MM.1S (cell line): ENCODE data around the gene B4GALT5.

Experiments used
- EZH2 ChIP-seq: fragments of 300-600 bp; sonication (generic); optimal IDR thresholded peaks from 2 replicates; pipeline ENCODE3; 2017; ENCODE audit warnings: low read depth, mild to moderate bottlenecking, antibody characterized with exemption, low read length, mixed read lengths
- TF ChIP-seq, protein P1 (sequence below): fragments of 300-600 bp; sonication (generic); IDR thresholded peaks from 2 replicates; pipeline ENCODE4 v1.5.1; 2016; ENCODE audit warnings: antibody characterized with exemption, low read length, mixed read lengths

DNA sequence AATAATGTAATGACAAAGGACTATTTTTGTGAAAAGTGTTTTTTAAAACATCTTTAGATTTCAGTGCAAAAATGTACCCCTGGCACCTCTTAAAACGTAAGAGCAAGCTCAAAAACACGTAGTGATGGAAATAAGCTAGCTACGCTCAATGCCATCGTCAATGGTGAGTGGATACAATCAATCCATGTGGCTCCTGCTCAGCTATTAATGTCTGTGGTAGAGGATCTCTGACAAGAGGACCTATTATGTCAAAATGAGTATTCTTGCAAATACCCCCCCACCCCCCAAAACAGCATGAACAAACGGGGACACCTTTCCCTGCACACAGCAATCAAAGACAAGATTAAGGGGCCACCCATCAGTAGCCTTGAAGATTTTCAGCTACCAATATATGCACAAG is 80.7 kb downstream of the B4GALT5 start:
- TF ChIP-seq, protein P1, sequence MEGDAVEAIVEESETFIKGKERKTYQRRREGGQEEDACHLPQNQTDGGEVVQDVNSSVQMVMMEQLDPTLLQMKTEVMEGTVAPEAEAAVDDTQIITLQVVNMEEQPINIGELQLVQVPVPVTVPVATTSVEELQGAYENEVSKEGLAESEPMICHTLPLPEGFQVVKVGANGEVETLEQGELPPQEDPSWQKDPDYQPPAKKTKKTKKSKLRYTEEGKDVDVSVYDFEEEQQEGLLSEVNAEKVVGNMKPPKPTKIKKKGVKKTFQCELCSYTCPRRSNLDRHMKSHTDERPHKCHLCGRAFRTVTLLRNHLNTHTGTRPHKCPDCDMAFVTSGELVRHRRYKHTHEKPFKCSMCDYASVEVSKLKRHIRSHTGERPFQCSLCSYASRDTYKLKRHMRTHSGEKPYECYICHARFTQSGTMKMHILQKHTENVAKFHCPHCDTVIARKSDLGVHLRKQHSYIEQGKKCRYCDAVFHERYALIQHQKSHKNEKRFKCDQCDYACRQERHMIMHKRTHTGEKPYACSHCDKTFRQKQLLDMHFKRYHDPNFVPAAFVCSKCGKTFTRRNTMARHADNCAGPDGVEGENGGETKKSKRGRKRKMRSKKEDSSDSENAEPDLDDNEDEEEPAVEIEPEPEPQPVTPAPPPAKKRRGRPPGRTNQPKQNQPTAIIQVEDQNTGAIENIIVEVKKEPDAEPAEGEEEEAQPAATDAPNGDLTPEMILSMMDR = no peak
- no peak for TF ChIP-seq EZH2
